HG02970 (cell line): ENCODE measurements around the gene RPS24.
A peak's percentile ranks its signal among the peaks of the same experiment; 100 is the strongest.
"Not testable (repeated sequence)": the region's sequence is repeated elsewhere in the genome, so short reads cannot be mapped to it uniquely, and the experiment has no call there.

ENCODE experiments used
- ATAC-seq: cut with Tn5 transposase; IDR thresholded peaks from one replicate; pipeline ENCODE4 v1.9.1; 2021; ENCODE audit warnings: mild to moderate bottlenecking, moderate library complexity, moderate number of reproducible peaks; ENCODE audit not compliant: unreplicated experiment, low FRiP score

The RPS24 gene

DNA sequence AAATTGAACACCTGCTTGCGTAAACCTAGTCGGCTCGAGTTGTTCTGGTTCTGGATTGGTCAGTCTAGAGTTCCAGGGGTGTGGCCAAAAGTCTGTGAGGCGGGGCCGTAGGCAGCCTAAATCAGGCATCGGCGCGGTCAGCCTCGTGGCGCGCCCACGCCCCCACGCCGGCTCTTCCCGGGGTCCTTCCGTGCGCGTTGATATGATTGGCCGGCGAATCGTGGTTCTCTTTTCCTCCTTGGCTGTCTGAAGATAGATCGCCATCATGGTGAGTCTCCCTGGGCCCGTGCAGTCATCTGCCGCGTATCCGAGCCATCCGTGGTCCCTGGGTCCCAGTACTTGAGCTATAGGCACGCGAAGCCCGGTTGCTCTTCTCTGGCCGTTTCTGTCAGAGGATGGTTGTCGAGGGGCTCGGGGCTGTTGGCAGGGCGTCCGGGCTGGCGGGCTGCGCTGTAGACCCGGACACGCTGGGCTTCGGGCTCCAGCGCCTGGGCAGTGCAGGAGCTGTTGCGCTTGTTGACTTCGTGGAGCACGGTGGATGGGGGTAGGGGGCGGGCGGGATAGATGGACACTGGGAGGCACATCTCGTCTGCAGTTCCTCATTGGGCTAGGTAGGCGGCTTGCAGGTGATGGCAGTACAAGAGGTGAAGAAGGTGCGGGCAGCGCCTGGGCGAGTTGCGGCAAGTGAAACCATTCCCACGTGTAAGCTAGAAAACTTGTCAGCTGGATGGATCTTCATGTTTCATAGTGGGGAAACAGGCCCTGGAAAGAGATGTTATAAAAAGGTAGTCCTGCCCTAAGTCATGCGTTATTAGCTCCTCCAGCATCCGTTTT is at the start of gene RPS24:
RPS24 (plus strand) TSS at position 227 of the 834 bp plus-strand sequence; CDS start at position 266, 39 bp downstream.
- ATAC-seq: peak; percentile 73

DNA sequence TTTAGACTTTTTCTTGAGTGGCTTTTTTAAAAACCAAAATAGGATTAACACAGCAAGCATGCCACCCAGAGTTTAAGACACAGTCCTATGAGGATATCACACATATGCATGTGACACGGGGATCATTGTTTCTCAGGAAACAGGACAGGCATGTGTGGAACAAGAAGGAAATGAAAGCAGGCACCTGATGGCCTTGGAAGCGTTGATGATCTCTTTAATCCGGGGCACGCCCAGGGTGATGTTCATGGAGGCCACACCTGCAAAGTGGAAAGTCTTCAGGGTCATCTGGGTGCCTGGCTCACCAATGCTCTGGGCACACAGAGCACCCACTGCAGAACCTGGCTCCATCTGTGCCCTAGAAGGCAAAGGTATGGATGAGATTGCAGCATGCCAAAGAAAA is 48.7 kb upstream of the RPS24 start:
- ATAC-seq: no peak

DNA sequence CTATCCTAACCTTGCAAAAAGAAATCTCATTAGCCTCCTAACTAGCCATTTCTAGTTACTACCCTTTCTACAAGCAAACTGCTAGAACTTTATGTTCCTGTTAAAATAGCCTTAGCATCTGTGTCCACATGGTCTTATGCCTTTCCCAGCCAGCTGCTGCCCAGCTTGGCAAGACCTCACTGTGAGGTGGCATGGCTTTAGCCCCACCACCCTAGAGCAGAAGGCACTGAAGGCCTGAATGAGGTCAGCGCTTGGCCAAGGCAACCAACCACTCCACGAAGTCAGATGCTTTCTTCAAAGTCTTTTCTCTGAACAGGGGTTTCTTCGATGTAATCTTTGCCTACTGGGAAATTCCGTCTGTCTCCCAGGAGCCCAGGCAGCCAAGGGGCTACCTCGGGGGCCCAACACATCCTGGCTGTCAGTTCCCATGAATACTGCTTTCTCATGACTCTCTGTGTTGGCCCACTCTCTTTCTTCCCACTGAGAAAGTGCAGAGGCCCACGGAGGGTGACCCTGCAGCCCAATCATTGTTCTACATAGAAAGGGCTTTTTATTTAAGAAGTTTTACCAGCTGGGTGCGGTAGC is 45.9 kb upstream of the RPS24 start:
- no peak for ATAC-seq

DNA sequence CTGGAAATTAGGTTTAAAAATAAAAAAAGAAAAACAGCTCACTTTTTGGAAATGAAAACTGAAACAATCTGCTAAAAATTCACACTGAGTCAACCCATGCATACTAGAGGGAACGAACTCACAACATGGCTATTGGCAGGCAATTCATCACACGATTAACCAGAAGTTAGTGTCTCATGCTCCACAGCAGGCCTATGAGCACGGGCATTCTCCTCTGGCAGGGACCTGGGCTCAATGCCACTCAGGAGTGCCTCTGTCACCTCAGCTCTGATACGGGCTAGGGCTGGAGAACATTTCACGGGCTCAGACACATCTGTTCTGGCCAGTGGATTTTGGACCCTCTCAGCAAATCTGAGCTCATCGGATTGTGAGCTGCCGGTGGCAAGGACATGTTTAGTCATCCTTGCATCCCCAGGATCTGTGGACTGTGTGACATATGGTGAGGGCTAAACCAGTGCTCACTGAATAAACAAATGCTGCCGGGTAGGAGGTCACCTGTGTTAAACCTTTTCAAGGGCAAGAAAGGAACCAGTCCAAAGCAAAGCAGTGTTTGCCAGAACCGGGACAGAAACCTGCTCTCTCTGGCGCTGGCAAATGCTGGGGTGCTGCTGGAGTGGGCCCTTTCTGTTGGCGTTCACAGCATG is 44.5 kb upstream of the RPS24 start:
- no peak for ATAC-seq

GRCh38 chr10:77993620-77994019 is 40.0 kb upstream of the RPS24 start:
- no peak for ATAC-seq

DNA sequence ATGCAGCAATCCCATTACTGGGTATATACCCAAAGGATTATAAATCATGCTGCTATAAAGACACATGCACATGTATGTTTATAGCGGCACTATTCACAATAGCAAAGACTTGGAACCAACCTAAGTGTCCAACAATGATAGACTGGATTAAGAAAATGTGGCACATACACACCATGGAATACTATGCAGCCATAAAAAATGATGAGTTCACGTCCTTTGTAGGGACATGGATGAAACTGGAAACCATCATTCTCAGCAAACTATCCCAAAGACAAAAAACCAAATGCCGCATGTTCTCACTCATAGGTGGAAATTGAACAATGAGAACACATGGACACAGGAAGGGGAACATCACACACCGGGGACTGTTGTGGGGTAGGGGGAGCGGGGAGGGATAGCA is 34.9 kb upstream of the RPS24 start:
- not testable (repeated sequence) for ATAC-seq

DNA sequence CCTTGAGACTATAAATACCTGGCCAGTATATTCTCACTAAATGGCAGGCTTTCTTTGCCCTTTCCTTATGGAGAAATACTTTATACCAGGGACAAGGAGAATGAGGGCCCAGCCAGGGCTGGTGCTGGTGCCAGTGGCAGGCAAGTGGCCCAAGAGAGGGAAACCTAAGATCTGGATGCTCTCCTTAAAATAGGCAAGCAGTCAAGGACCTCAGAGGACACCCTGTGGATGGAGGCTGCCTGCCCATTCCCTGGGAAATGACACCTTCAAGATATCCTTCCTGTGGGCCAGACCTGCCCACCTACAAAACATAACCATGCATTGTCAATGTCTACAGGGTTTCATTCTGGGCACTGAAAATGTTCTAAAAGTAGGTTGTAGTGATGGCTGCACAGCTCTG is 33.5 kb upstream of the RPS24 start:
- no peak for ATAC-seq

GRCh38 chr10:78000956-78001472 is 32.6 kb upstream of the RPS24 start:
- ATAC-seq: no peak

GRCh38 chr10:78002541-78003288 is 30.9 kb upstream of the RPS24 start:
- no peak for ATAC-seq

DNA sequence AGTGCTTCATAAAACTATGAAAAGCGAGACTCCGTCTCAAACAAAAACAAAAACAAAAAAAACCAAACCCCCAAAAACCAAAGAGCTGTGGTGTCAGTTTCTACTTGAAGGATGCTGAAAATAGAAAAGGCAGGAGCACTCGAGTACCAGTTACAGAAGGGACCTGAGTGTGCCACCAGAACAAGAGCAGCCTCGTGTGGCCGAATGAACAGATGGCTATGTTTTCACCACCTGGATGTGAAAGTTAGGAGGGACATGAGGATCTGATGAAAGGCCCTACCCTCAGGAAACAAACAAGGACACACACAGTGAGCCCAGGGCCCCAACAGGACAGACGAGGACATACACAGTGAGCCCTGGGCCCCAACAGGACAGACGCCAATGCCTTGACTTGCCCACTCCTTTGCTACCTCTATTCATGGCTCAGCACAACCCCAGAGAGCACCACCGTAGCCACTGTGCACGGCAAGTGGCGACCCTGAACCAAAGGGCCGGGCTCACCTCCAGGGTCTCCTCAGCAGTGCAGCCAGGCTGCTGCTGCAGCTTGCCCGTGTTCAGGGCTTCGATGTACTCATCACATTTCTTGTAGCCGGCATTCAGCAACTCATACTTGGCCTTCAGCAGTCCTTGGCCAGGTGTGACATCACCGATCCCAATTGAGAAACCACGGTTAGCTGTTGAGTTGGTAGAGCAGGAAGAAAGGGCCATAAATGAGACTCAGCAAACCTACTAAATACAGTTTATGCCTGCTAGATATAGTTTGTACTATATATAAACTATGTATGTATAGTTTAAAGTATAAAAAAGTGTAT is 29.2 kb upstream of the RPS24 start:
- no peak for ATAC-seq

GRCh38 chr10:78007172-78007571 is 26.5 kb upstream of the RPS24 start:
- ATAC-seq: no peak

DNA sequence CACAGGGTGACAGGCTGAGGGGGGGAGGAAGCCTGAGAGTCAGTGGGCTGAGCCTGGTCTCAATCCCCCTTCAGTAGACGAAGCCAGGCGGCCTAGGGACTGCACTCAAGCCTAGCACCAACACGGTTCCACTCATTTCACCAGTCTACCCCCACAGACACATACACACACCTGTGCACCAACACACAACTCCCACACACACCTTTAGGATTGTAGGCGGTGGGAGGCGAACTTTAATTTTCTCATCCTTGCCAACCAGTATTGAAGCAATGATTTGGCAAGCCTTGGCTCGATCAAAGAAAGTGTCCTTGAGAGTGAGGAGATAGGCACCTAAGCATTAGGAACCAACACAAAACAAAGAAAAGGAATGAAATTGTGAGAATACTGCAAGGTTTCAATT is 24.0 kb upstream of the RPS24 start:
- no peak for ATAC-seq

- ATAC-seq: no peak
Measured at GRCh38 chr10:78010278-78010677, 23.4 kb upstream of the RPS24 start.

DNA sequence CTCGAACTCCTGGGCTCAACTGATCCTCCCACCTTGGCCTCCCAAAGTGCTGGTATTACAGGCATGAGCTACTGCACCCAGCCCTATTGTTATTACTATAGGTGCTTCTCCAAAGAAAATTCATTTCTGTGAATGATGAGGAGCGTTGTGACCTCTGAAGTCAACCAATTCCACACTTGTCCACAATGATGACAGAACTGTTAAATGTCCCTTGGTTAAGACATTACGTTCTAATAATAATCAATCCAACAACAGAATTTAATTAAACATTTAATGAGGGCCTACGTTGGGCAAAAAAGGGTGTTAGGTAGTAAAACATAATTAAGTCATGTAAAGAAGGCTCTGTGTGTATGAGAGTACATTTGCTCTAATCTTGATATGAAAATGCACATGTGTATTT is 22.6 kb upstream of the RPS24 start:
- no peak for ATAC-seq

- no peak for ATAC-seq
Measured at GRCh38 chr10:78013564-78013963, 20.1 kb upstream of the RPS24 start.

GRCh38 chr10:78015546-78015945 is 18.1 kb upstream of the RPS24 start:
- no peak for ATAC-seq

- no peak for ATAC-seq
Measured at GRCh38 chr10:78017856-78018255, 15.8 kb upstream of the RPS24 start.

- ATAC-seq: no peak
Measured at GRCh38 chr10:78019264-78019663, 14.4 kb upstream of the RPS24 start.

DNA sequence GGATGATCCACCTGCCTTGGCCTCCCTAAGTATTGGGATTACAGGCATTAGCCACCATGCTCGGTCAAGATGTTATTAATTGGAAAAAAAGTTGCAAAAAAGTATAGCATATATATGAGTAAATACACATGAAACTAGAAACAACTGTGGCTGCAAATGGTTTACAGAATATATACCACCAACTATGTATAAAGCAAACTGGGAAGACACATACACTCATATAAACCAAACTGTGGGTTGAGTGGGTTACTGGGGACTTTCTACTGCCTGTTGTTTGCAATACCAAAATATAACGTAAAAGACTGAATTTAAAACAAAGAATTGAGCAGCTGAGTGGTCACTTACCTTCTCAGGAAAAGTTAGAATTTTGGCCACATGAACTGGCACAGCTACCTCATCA is 12.5 kb upstream of the RPS24 start:
- ATAC-seq: no peak

- no peak for ATAC-seq
Measured at GRCh38 chr10:78023741-78024140, 9.9 kb upstream of the RPS24 start.
